ENCODE results near the gene DAP3. TPM values are rescaled to one million over a fixed set of nuclear protein-coding genes. Genes with fewer than 3 reads are reported as not detected.
A peak's percentile ranks its signal among the peaks of the same experiment; 100 is the strongest.
"Not testable (repeated sequence)": the region's sequence is repeated elsewhere in the genome, so short reads cannot be mapped to it uniquely, and the experiment has no call there.

The DAP3 gene
- total and polyA plus RNA-seq, 10 of the 15 experiments (the other 5 are each of a cell fraction or from before 2014, with no cell fraction given) = 60.0 to 223 (median 138) TPM

GRCh38 chr1:155712636-155713035 lies 23.7 kb downstream of the DAP3 start:
- H3K79me2 ChIP-seq (ENCODE audit: control insufficient read depth, insufficient read depth, low read length); BruUV-seq (replicated peaks); intact Hi-C loops (cut with micrococcal nuclease; ENCODE audit: unreplicated experiment); in situ Hi-C loops (cut with MboI); H3K9ac ChIP-seq (ENCODE audit: control insufficient read depth, insufficient read depth, low read length); FAIRE-seq; CTCF ChIA-PET; H3K4me2 ChIP-seq (ENCODE audit: control insufficient read depth, insufficient read depth); H3K27me3 ChIP-seq (replicated peaks in 1 of 2; ENCODE audit: control insufficient read depth in 2 of 2, insufficient read depth in 2 of 2, low read length in 1 of 2); H2AFZ ChIP-seq (ENCODE audit: control insufficient read depth, low read depth, low read length); ATAC-seq; DNase-seq (ENCODE audit: low read depth, low spot score); H3K4me3 ChIP-seq; POLR2A ChIA-PET; H3K27ac ChIP-seq (ENCODE audit: control insufficient read depth, insufficient read depth); RAD21 ChIA-PET (ENCODE audit: unreplicated experiment); H3K36me3 ChIP-seq (ENCODE audit: control insufficient read depth in 2 of 2, insufficient read depth in 2 of 2, low read length in 1 of 2); H4K20me1 ChIP-seq (ENCODE audit: control insufficient read depth, insufficient read depth); H3K9me3 ChIP-seq (replicated peaks; ENCODE audit: control insufficient read depth, insufficient read depth, low read length): not testable (repeated sequence)
- WGBS (ENCODE audit: insufficient coverage, insufficient replicate concordance, low lambda C conversion rate, missing lambda C conversion rate) = 100% methylated on average over 3 of the region's 3 CpGs
- H3K4me1 ChIP-seq (ENCODE audit: control insufficient read depth, insufficient read depth, low read length) = peaks cover 12% of the 10 kb centered on the region
- SMC1A ChIA-PET (ENCODE audit: uncharacterized antibody, unreplicated experiment) = interaction anchor here (1.5 kb wide), 1 partner anchor 461 kb away, joined by 7 read pairs; no protein-coding TSS in a partner anchor
- TF ChIP-seq RAD21 (IDR thresholded peaks at IDR 0.05; ENCODE audit: insufficient read depth, low read depth, low read length) (peak; percentile 32; the same call in 1 of the 2 replicates), CTCF (IDR thresholded peaks at IDR 0.05 in 2 of 3, conservative IDR thresholded peaks at IDR 0.05 in 1 of 3; ENCODE audit: control insufficient read depth in 2 of 3, extremely low read depth in 1 of 3, insufficient read depth in 1 of 3, low read depth in 3 of 3, low read length in 3 of 3) (peak in 1 of 3 experiments; percentile 4; a peak in 1 of 6 replicates), ZNF384 (IDR thresholded peaks at IDR 0.05; ENCODE audit: borderline replicate concordance, low read depth, low read length) (peak; percentile 38; the same call in 1 of the 2 replicates)

GRCh38 chr1:155713075-155713474 lies 24.2 kb downstream of the DAP3 start:
- RAD21 ChIA-PET (ENCODE audit: unreplicated experiment) = no interaction called here
- no peak overlapping the region for H3K4me2 ChIP-seq (ENCODE audit: control insufficient read depth, insufficient read depth)
- in situ Hi-C loops (cut with MboI) (no loop called here), intact Hi-C loops (cut with micrococcal nuclease; ENCODE audit: unreplicated experiment) (no loop called here)
- no TSS peak for BruUV-seq (replicated peaks)
- DNase-seq (ENCODE audit: low read depth, low spot score) (no peak), ATAC-seq (no peak), FAIRE-seq (no peak)
- no peaks in the 10 kb centered on the region; the same call in 2 of the 3 replicates for H3K9me3 ChIP-seq (replicated peaks; ENCODE audit: control insufficient read depth, insufficient read depth, low read length)
- no peak overlapping the region for H3K27ac ChIP-seq (ENCODE audit: control insufficient read depth, insufficient read depth)
- peaks cover 12% of the 10 kb centered on the region for H3K4me1 ChIP-seq (ENCODE audit: control insufficient read depth, insufficient read depth, low read length)
- POLR2A ChIA-PET = no interaction called here
- no peak overlapping the region for H3K4me3 ChIP-seq
- peaks cover 0 to 5% of the 10 kb centered on the region in 2 experiments; a peak in 3 of 4 replicates for H3K36me3 ChIP-seq (ENCODE audit: control insufficient read depth in 2 of 2, insufficient read depth in 2 of 2, low read length in 1 of 2)
- SMC1A ChIA-PET (ENCODE audit: uncharacterized antibody, unreplicated experiment) = interaction anchor here (1.5 kb wide), 1 partner anchor 462 kb away, joined by 7 read pairs; no protein-coding TSS in a partner anchor
- peaks cover 3% of the 10 kb centered on the region for H3K79me2 ChIP-seq (ENCODE audit: control insufficient read depth, insufficient read depth, low read length)
- H3K27me3 ChIP-seq (replicated peaks in 1 of 2; ENCODE audit: control insufficient read depth in 2 of 2, insufficient read depth in 2 of 2, low read length in 1 of 2) = no peaks in the 10 kb centered on the region
- H2AFZ ChIP-seq (ENCODE audit: control insufficient read depth, low read depth, low read length) = no peak overlapping the region
- no peak overlapping the region for H3K9ac ChIP-seq (ENCODE audit: control insufficient read depth, insufficient read depth, low read length)
- CTCF ChIA-PET = no interaction called here
- H4K20me1 ChIP-seq (ENCODE audit: control insufficient read depth, insufficient read depth) = no peaks in the 10 kb centered on the region
- WGBS (ENCODE audit: insufficient coverage, insufficient replicate concordance, low lambda C conversion rate, missing lambda C conversion rate) = 89% methylated on average over 2 of the region's 2 CpGs
- TF ChIP-seq NBN (IDR thresholded peaks at IDR 0.05) = no peak
- no peak for TF ChIP-seq CREM (IDR thresholded peaks at IDR 0.05; ENCODE audit: low read depth)
- TF ChIP-seq CBX3 (IDR thresholded peaks at IDR 0.05; ENCODE audit: borderline replicate concordance, low read depth) = no peak
- TF ChIP-seq EGR1 (IDR thresholded peaks at IDR 0.05; ENCODE audit: borderline replicate concordance in 1 of 2, low read depth in 2 of 2, low read length in 2 of 2) = no peak
- TF ChIP-seq NR2C1 (IDR thresholded peaks at IDR 0.05) = no peak
- no peak for TF ChIP-seq RBBP5 (conservative IDR thresholded peaks at IDR 0.05)
- TF ChIP-seq CTCF (IDR thresholded peaks at IDR 0.05 in 2 of 3, conservative IDR thresholded peaks at IDR 0.05 in 1 of 3; ENCODE audit: control insufficient read depth in 2 of 3, extremely low read depth in 1 of 3, insufficient read depth in 1 of 3, low read depth in 3 of 3, low read length in 3 of 3) = no peak
- TF ChIP-seq MTA3 (IDR thresholded peaks at IDR 0.05; ENCODE audit: borderline replicate concordance, low read length) = no peak
- no peak for TF ChIP-seq CBFB (IDR thresholded peaks at IDR 0.05; ENCODE audit: low read depth)
- no peak for TF ChIP-seq E2F4 (IDR thresholded peaks at IDR 0.05; ENCODE audit: low read depth, low read length)
- no peak for TF ChIP-seq SIN3A (IDR thresholded peaks at IDR 0.05; ENCODE audit: low read depth, low read length)

All from GM12878 (cell line).